ENCODE results near the gene RPTOR.

DNA sequence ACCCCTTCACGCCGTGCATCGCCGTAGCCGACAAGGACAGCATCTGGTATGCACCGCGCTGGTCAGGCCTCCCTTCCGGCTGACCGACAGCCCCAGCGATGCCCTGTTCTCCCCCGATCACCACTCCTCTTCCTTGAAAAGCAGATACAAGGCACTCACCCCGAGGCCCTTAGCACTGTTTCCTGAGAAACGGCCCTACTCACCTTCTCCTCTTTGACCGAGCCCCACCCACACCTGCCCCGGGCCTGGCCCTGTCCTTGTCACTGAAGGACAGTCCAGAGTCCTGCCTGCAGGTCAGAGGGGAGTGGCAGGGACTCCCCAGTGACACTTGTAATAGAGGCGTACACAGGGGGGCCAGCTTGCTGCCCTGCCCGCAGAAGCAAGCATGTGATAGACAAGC lies 401.1 kb downstream of the RPTOR start:
- TF ChIP-seq, protein P1, sequence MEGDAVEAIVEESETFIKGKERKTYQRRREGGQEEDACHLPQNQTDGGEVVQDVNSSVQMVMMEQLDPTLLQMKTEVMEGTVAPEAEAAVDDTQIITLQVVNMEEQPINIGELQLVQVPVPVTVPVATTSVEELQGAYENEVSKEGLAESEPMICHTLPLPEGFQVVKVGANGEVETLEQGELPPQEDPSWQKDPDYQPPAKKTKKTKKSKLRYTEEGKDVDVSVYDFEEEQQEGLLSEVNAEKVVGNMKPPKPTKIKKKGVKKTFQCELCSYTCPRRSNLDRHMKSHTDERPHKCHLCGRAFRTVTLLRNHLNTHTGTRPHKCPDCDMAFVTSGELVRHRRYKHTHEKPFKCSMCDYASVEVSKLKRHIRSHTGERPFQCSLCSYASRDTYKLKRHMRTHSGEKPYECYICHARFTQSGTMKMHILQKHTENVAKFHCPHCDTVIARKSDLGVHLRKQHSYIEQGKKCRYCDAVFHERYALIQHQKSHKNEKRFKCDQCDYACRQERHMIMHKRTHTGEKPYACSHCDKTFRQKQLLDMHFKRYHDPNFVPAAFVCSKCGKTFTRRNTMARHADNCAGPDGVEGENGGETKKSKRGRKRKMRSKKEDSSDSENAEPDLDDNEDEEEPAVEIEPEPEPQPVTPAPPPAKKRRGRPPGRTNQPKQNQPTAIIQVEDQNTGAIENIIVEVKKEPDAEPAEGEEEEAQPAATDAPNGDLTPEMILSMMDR (IDR thresholded peaks at IDR 0.05; ENCODE audit: low read length): no peak
- TF ChIP-seq EZH2 (IDR thresholded peaks at IDR 0.05; ENCODE audit: borderline replicate concordance, low read length): no peak

Data from OCI-LY1 (cell line).